ENCODE data around the gene TTL.
"Not testable (repeated sequence)": the region's sequence is repeated elsewhere in the genome, so short reads cannot be mapped to it uniquely, and the experiment has no call there.

The TTL gene

GRCh38 chr2:112474844-112475486 lies 7.0 kb upstream of the TTL start:
- no peak for DNase-seq (ENCODE audit: low read depth)

- DNase-seq (ENCODE audit: low read depth) = no peak
Measured at GRCh38 chr2:112476434-112476833, 5.5 kb upstream of the TTL start.

- peak; percentile 4 for DNase-seq (ENCODE audit: low read depth)
Measured at GRCh38 chr2:112480530-112481049, 1.4 kb upstream of the TTL start.

- DNase-seq (ENCODE audit: low read depth) = peak; percentile 74
Measured at GRCh38 chr2:112481050-112481527, 867 bp upstream of the TTL start.

GRCh38 chr2:112482309-112483041 lies 519 bp downstream of the TTL start:
- peak; percentile 8 for DNase-seq (ENCODE audit: low read depth)

DNA sequence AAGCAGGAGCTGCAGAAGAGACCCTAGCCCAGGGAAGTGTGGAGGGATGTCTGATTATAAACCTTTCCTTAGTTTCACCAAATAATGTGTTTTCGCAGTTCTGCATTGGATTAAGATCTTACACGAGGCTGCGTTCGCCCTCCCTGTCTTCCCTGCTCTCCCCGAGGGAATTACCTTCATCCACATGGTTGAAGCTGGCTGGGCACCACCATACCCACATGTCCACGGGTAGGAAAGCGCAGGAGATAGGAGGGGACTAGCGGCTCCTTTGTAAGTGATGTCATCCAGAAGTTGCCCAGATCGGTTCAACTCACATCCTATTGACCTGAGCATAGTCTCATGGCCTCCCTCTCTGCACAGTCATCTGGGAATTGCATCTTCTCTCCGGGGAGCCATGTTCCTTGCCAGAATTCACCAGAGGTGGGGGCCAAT lies 1.1 kb downstream of the TTL start:
- no peak for DNase-seq (ENCODE audit: low read depth)

DNA sequence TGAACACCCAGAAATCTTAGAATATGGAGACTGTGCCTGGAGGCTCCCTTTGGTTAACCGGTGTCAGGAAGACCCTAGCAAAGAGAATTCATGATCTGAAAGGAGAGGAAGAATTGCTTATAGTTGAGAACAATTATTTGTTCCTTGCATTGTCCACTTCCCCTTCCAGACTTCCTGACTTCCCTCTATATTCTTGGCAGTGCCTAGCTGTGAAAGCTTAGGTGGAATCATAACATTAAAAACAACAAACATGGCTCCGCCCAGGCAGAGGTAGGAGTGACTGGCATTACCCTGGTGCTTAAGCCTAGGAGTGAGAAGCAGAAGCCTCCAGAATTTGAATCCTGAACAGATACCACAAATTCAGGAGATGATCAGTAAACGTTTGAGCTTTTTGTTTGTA lies 1.9 kb downstream of the TTL start:
- DNase-seq (ENCODE audit: low read depth) = no peak

DNA sequence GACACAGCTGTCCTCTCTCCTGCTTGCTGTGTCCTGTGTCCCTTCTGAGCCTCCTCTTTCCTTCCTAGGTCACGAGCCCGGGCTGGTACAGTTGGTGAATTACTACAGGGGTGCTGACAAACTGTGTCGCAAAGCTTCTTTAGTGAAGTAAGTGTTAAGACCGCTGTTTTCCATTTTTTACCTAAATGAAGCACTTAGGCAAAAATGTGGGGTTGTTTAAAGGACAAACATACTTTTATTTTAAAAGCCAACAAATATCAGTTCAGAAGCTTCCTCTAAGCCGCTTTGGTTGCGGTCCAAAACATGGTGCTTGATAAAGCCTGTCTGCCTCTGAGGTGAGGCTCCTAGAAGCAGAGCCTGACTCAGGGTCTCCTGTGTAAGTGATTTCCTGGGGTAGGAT lies 3.9 kb downstream of the TTL start:
- DNase-seq (ENCODE audit: low read depth) = no peak

DNA sequence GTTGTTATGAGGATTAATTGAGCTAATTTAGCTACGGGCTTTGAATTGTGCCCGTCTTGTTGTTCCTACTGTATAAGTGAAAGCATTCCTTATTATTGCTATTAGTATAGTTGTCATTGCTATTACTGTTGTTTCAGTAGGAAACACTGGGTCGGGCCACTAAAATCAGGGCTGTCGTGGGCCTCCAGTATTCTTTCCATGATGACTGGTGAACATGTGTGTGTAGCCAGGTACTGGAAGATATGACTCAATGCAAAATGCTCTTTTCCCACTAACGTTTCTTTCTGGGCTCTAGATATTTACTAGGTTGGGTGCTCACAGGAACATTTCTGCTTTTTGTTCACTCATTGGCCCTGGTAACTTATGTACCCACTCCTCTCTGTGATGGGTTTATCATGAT lies 4.9 kb downstream of the TTL start:
- DNase-seq (ENCODE audit: low read depth) = no peak

GRCh38 chr2:112487444-112487961 lies 5.5 kb downstream of the TTL start:
- no peak for DNase-seq (ENCODE audit: low read depth)

DNA sequence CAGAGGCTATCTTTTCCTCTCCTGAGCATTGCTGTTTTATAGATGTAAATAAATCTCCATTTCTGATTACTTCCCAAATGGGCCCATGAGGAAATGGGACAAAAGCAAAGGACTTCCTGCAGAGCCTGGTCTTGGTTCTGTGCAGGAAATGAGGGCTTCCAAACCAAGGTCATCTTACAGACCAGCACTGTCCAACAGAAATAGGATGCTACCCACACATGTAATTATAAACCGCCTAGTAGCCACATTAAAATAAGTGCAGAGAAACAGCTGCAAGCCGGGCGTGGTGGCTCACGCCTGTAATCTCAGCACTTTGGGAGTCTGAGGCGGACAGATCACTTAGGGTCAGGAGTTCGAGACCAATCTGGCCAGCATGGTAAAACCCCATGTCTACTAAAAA lies 6.2 kb downstream of the TTL start:
- no peak for DNase-seq (ENCODE audit: low read depth)

DNA sequence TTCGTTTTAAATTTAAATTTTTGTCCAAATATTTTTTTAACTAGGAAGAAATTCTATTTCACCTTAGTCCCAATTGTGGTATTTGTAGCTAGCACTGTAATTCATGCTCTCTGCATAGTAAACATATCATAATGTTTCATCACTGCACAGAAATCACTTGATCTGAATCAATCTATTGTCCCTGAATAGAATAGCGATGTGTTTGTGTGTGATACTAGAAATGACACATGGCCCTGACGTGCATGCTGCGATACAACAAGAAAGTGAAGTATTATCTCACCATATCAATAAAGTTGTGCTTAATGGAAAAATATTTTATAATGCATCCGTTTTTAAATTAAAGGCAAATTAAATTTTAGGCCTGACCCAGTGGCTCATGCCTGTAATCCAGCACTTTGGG lies 10.0 kb downstream of the TTL start:
- no peak for DNase-seq (ENCODE audit: low read depth)

DNA sequence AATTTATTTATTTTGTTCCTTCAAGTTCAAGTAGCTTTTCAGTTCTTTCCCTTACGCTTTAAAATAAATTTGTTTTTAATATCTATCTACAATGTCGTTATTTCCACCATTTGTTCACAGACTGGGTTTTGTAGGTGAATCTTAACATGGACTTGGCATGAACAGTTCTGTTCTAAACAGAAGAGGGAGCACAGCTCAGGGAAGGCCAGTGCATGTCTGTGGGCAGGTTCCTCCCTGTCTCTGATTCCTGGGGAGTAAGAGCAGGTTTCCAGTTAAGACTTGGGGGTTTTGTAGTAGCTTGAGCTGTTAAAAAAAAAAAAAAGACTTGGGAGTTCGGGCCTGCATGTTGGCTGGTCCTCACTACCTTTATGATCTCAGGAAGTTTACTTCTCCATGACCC lies 11.1 kb downstream of the TTL start:
- DNase-seq (ENCODE audit: low read depth) = no peak

DNA sequence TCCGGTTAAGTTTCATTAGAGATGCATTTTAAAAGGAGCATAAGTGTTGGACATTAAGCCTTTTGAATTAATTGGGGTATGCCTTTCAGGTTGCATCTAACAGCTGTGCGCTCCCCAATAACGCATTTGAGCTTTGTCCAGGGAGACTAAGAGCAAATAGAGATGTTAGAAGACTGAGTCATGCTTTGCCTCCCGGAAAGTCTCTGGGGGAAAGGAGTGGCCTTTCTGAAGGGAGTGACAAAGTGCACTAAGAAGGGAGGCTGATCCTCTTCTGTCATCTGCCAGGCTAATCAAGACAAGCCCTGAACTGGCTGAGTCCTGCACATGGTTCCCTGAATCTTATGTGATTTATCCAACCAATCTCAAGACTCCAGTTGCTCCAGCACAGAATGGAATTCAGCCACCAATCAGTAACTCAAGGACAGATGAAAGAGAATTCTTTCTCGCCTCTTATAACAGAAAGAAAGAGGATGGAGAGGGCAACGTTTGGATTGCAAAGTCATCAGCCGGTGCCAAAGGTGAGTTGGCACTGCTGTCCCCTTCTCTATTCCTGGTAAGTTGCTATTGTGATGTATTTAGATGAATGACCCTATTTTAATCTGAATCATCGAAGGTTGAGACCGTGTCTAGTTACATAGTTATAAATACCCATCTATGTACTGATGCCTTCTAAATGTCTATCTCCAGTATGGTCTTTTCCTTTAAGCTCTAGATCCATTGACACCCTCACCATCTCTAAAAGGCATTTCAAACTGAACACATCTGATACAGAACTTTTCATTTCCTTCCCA lies 12.1 kb downstream of the TTL start:
- no peak for DNase-seq (ENCODE audit: low read depth)

DNA sequence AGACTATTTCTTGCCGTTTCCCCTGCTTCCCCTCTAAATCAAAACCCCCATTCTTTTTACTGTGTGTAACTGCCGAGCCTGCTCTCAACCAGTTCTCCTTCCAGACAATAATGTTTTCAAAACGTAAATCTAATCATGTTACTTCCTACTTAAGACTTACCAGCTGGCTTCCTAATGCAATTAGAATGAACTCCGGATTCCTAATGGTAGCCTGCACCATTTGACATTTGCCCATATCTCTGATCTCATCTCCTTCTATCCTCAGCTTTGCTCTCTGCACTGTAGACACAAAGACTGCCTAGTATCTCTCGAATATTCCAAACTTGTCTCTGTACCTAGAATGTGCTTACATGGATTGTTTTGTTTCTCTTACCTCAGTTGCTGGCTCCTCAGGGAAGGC lies 12.9 kb downstream of the TTL start:
- no peak for DNase-seq (ENCODE audit: low read depth)

DNA sequence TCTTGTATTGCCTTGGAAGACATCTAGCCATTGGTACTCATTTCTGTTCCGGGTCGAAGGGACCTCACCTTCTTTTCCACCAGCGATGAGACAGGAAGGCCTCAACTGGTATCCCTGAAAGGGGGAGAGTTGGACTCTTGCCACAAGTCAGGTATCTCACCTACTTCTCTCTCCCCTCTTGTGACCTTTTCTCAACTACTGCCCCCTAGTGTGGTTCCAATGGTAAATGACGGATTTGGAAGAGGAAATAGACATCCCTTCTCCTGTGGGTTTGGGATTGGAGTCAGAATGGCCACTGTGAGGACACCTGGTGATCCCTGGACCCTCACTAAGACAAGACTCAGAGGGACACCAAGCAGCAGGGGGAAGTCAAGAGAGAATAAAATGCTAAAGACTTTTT lies 13.9 kb downstream of the TTL start:
- not testable (repeated sequence) for DNase-seq (ENCODE audit: low read depth)

DNA sequence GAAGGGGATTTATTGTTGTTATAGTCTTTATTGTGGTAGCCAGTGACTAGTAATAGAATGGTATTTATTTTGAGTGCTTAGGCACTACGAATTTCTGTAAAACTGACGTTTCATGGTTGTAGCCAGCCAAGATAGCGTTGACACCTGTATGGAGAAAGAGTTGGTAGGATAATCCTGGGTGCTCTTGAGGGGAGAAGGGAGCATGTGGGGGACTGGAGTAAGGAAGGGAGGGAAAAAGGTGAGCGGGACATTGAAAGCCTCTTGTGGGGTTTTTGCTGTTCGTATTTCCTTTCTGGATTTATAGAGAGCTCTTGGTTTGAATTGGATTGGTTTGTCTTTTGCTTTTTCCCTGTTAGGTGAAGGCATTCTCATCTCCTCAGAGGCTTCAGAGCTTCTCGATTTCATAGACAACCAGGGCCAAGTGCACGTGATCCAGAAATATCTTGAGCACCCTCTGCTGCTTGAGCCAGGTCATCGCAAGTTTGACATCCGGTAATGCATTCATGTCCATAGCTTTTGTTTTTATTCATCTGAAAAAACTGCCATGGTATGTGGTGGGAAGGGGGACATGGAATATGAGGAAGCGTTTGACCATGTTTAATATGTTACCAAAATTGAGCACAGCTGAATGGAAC lies 19.0 kb downstream of the TTL start:
- DNase-seq (ENCODE audit: low read depth) = not testable (repeated sequence)

DNA sequence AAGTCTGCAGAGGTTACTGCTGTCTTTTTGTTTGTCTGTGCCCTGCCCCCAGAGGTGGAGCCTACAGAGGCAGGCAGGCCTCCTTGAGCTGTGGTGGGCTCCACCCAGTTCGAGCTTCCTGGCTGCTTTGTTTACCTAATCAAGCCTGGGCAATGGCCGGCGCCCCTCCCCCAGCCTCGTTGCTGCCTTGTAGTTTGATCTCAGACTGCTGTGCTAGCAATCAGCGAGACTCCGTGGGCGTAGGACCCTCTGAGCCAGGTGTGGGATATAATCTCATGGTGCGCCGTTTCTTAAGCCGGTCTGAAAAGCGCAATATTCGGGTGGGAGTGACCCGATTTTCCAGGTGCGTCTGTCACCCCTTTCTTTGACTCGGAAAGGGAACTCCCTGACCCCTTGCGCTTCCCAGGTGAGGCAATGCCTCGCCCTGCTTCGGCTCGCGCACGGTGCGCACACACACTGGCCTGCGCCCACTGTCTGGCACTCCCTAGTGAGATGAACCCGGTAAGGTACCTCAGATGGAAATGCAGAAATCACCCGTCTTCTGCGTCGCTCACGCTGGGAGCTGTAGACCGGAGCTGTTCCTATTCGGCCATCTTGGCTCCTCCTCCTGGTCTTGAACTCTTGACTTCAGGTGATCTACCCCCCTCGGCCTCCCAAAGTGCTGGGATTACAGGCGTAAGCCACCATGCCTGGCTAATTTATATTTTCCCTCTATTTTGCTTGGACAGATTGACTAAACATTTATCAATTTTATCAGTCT lies 27.5 kb downstream of the TTL start:
- not testable (repeated sequence) for DNase-seq (ENCODE audit: low read depth)

- no peak for DNase-seq (ENCODE audit: low read depth)
Measured at GRCh38 chr2:112516801-112517200, 34.8 kb downstream of the TTL start.

- DNase-seq (ENCODE audit: low read depth) = no peak
Measured at GRCh38 chr2:112518807-112519206, 36.9 kb downstream of the TTL start.

- DNase-seq (ENCODE audit: low read depth) = no peak
Measured at GRCh38 chr2:112519506-112519905, 37.5 kb downstream of the TTL start.

Measured in activated T-helper 9 cell treated with anti-CD3 and anti-CD28 coated beads, Interleukin-2, amount 50 U/mL, for 16 hours (primary cell).